ENCODE measurements around the gene ARPIN. TPM values are rescaled to one million over a fixed set of nuclear protein-coding genes. Genes with fewer than 3 reads are reported as not detected.

Gene ARPIN
- total and polyA plus RNA-seq, 10 of the 15 experiments (the other 5 are each of a cell fraction or from before 2014, with no cell fraction given): 0.02 to 0.04 TPM; not detected in 8

- WGBS (ENCODE audit: insufficient coverage, insufficient replicate concordance, low lambda C conversion rate, missing lambda C conversion rate): 45% methylated on average over 6 of the region's 6 CpGs
- Histone ChIP-seq H3K4me2 (ENCODE audit: control insufficient read depth, insufficient read depth) (no peak overlapping the region), H3K27me3 (replicated peaks in 1 of 2; ENCODE audit: control insufficient read depth in 2 of 2, insufficient read depth in 2 of 2, low read length in 1 of 2) (peaks cover 1 to 4% of the 10 kb centered on the region in 2 experiments; a peak in 2 of 4 replicates), H3K9me3 (replicated peaks; ENCODE audit: control insufficient read depth, insufficient read depth, low read length) (no peaks in the 10 kb centered on the region), H3K4me1 (ENCODE audit: control insufficient read depth, insufficient read depth, low read length) (no peaks in the 10 kb centered on the region), H3K9ac (ENCODE audit: control insufficient read depth, insufficient read depth, low read length) (no peak overlapping the region), H3K36me3 (ENCODE audit: control insufficient read depth in 2 of 2, insufficient read depth in 2 of 2, low read length in 1 of 2) (no peaks in the 10 kb centered on the region), H3K79me2 (ENCODE audit: control insufficient read depth, insufficient read depth, low read length) (no peaks in the 10 kb centered on the region), H2AFZ (ENCODE audit: control insufficient read depth, low read depth, low read length) (no peak overlapping the region), H3K4me3 (no peak overlapping the region), H4K20me1 (ENCODE audit: control insufficient read depth, insufficient read depth) (no peaks in the 10 kb centered on the region), H3K27ac (ENCODE audit: control insufficient read depth, insufficient read depth) (no peak overlapping the region)
- SMC1A ChIA-PET (ENCODE audit: uncharacterized antibody, unreplicated experiment): interaction anchor here (0.6 to 1.2 kb wide), 2 partner anchors 13 to 87 kb away, joined by 3 read pairs; no protein-coding TSS in a partner anchor
- TF ChIP-seq NKRF (conservative IDR thresholded peaks at IDR 0.05) (no peak), SPI1 (IDR thresholded peaks at IDR 0.05; ENCODE audit: borderline replicate concordance, insufficient read depth, low read depth, low read length) (0 out of 2 replicates have a peak, but pooled peaks have one; percentile 16), SKIL (IDR thresholded peaks at IDR 0.05; ENCODE audit: low read depth, poor library complexity, severe bottlenecking) (no peak)
- POLR2A ChIA-PET: no interaction called here
- CTCF ChIA-PET: interaction anchor here (0.5 to 1.6 kb wide), 7 partner anchors 13 to 413 kb away, joined by 3 to 5 read pairs (median 3); no protein-coding TSS in a partner anchor
- in situ Hi-C loops (cut with MboI): no loop called here
- no peak for DNase-seq (ENCODE audit: low read depth, low spot score)
- no TSS peak for BruUV-seq (replicated peaks)
- RAD21 ChIA-PET (ENCODE audit: unreplicated experiment): no interaction called here
- intact Hi-C loops (cut with micrococcal nuclease; ENCODE audit: unreplicated experiment): no loop called here
- ATAC-seq: no peak
- no peak for FAIRE-seq
Observed at GRCh38 chr15:89910891-89911626, 1.7 kb downstream of the ARPIN start.
